DMS114 treated with DMSO at 0.1 percent for 48 hours (cell line): ENCODE measurements around the gene ANKH.
"Not testable (repeated sequence)": the region's sequence is repeated elsewhere in the genome, so short reads cannot be mapped to it uniquely, and the experiment has no call there.

Experiments
- DNase-seq: peaks from one replicate; lab custom pipeline; 2025; ENCODE audit not compliant: unreplicated experiment; lab: John Stamatoyannopoulos, UW

Gene ANKH

DNA sequence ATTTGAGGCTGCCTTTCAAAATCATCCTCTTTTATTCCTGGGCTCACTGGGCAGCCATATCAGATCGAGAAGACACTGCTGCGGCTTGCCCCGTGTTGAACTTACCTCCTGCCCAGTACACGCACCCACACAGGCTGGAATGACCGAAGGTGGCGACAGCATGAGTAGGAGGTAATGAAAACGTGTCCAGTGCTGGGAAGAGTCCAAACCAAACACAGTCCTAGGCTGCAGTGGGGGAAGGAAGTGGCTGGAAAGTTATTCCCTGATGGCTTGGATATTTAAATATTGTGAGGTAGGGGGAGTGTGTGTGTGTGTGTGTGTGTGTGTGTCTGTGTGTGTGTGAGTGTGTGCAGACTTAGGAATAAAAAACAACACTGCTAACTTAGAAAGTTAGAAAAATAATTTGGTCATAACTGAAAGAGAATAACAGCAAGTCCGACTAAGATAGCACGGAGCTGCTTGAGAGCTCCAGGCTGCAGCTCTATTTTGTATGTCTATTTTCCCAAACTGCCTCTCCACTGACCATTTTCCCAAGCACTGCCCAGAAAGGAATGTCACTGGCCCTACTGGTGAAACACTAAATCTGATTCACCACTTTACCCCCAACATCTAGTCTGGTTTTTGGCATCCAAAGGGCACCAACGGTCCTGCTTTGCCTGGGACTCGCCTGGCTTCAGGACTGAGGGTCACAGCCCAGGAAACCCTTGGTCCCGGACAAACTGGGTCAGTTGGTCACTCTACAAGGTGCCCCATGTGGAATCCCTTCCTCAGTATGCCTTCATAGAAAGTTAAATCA, 41.2 kb downstream of the ANKH start:
- DNase-seq = no peak

DNA sequence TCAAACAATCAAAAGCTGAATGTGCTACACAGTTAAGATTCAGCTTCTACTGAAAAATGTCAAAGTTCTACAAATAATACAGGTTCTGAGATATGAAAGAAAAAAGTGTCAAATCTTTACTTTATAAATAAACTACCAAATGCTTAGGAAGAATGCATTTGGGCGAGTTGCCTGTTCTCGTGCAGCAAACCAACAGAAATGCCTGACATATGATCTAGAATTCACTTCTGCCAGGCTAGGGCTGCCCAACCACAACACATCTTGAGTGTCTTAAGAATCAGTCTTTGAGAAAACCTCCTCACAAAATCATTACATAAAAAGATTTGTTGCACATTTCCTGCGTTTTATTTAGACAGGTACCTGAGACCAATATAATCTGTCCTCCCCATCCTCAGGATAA, 42.2 kb downstream of the ANKH start:
- DNase-seq = no peak

DNA sequence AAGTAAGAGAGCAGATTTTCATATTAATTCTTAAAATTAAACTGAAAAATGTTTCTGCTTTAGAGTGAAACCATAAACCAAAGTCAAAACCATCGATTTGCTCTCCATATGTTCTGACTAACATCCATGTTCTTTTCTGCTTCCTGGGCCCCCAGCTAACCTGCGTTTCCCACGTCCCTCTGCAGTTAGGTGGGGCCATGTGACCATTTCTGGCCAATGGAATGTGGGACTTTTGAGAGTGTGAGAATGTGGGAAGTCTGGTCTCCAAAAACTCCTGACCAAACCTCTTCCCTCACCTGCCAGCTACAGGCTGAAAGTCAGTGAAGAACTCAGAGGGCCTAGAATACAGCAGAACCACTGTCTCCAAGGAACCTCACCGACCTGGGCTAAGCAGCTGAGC, 44.9 kb downstream of the ANKH start:
- DNase-seq = no peak

DNA sequence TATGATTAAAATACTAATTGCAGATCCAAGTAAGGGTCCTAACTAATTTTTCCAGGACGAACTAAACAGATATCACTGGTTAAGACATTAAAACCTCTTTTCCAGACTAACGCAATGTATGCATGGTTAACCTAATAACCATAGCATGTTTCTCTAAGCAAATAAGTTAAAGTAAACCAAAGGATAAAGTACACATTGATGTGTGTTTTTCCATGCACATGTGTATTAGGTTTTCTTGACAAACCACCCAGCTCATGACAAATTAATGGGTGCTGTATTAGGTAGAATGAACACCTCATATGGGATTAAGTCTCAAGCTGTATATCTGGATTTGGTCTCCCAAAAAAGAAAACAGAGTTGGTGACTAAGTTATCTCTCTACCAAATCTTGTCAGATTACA, 45.6 kb downstream of the ANKH start:
- no peak for DNase-seq

DNA sequence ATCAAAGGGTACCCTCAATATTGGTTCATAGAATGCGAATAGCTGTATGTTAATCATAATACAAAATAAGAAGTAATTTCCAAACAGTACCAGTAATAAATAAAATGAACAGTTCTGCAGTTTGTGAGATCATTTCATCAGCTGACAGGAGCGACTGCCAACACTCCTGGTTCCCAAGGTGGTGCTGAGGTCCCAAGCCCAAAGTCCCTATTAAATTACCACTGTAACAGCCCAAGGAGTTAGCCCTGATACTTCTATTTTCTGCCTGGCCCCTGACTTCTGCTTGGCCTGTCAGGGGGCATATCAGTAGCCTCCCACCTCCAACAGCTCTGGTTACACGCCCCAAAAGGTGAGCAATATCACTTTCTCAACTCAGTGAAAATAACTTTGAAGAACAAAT, 47.1 kb downstream of the ANKH start:
- DNase-seq = no peak

DNA sequence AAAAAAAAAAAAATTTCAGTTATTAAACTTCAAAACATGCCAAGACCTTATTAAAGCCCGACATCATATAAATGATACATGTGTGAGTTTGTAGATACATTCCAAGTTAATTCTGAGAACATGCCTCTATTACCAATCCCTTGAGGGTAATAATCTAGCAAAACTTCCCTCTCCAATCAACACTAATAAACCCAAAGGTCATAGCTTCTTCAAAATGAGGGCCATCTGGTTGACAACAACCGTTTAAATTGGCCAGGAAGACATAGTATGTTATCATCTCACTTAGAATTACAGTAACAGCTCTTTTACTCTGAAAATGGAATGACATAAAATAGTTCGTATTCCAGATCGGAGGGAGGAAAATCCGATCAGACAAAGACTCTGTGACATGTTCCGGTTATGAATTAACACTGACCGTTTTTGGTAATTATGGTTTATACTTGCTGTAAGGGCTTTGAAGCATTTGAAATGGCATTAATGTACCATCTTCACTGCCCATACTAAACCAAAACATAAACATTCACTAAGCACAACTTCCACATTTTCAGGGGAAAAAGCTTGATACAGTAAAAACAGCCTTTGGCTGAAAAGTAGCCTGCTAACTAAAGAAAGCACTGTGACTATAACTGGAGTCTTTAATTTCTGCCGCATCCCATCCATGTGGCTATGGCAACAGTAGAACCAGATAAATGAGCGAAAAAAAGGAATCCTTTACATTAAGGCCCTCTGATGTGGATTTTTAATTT, 50.3 kb downstream of the ANKH start:
- DNase-seq = no peak

DNA sequence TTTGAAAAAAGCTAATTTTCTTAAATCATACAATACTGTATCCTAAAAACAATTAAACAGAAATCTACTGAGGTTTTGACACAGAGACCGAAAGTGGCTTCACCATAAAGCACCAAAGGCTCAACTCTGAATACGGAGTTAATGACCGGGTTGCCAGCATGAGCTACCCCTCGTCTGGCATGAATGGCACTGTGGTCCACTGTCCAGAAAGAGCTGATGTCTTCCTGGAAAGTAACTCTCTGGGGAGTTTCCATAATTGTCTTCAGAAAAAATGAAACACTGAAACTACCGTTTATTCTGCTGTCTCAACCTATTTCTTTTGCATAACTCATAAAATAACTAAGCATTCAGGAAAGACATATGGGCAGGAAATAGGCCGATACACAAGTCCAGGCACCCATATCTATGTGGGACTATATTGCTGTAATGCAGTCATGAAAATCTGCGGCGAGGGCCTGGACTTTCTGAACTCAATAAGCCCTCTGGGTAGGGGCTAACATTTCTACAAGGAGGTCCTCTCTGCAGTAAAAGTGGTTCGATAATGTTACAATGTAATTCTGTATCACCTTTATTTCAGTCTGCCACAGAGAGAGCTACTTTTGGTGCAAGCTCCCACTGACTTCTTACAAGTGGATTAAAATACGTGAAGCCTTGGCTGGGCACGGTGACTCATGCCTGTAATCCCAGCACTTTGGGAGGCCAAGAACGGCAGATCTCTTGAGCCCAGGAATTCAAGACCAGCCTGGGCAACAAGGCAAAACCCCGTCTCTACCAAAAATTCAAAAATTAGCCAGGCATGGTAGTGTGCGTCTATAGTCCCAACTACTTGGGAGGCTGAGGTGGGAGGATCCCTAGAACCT, 52.4 kb downstream of the ANKH start:
- DNase-seq = no peak

DNA sequence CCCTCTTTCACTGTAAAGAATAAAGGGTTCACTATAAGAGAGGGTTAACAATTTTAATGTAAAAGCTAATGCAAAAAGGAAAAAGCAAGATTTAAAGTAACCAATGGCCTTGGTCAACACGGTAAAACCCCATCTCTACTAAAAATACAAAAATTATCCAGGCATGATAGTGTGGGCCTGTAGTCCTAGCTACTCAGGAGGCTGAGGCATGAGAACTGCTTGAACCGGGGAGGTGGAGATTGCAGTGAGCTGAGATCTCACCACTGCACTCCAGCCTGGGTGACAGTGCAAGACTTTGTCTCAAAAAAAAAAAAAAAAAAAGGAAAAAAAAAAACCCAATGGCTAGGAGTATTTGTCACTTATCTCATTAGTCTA, 53.8 kb downstream of the ANKH start:
- DNase-seq = not testable (repeated sequence)

DNA sequence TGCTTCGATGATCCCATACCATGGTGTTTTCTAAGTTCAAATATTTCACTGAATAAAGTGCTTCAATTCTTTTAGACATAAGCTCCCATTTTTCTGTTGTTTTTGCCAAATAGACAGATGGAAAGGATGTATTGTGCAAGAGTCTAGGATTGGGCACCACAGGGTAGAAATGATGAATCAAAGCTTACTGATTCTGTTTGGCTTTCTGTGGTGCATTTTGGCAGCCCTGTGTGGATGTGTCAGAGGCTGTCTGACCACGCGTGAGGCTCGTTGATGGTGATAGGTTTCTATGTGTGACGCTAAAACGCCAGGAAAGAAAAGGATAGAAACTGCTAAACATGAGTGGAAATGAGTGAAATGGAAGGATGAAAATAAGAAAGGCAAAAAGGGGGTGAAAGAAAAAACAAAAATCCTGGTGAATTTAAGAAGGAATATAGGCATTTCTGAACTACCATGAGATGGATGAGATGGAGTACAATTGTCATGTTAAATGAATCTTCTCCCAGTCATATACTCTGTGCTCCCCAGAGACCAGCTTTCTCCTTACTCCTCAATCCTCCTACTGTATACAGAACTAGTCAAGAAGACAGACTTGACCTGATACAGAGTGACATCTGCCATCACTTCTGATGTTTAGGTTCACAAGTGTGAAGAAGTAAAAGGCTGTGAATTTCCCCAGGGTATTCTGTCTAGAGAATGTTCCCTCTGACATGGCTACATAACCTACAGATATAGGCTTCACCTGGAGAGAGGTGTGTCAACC, 54.4 kb downstream of the ANKH start:
- no peak for DNase-seq

DNA sequence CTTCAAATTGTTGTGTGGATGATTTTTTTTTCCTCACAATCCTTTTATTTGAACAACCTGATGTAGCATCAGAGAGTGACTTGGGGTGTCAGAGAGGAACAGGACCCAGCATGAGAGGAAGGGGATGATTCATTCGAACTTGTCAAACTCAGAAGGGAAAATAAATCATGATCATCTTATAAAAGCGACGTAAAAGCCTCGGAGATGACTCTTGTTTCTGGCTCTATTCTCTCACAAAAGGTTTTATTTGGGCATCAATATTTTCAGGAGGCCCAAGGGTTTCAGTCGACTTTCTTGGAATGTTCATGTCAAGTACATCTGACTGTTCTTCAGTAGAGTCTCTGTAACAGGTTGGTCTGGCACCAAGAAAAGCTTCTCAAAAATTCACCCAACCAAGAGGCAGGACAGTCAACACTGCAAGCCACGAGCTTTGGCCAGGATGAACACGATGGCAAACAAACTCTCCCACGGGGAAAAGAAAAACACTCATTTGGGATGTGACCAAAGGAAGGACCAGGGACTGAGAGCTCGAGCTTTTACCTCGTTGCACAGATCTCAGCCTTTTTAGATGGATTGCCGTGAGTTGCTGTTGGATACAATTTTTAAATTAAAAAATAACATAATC, 55.1 kb downstream of the ANKH start:
- DNase-seq = no peak

DNA sequence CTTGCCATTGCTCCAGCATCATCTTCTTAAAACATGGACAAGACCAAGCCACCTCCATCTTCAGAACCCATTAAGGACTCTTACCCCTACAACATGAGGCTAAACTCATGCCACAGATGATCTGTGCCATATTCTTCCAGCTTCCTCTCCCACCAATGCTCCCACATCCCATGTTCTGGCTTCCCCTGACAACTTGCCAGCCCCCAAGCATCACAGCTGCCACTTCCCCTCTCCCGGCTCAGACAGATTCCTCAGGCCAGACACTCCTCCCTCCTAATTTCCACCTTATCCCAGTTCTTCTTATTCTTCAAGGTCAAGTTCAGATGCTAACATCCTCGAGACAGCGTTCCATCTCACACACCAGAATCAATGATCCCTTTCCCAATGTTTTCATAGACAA, 57.8 kb downstream of the ANKH start:
- DNase-seq = no peak

DNA sequence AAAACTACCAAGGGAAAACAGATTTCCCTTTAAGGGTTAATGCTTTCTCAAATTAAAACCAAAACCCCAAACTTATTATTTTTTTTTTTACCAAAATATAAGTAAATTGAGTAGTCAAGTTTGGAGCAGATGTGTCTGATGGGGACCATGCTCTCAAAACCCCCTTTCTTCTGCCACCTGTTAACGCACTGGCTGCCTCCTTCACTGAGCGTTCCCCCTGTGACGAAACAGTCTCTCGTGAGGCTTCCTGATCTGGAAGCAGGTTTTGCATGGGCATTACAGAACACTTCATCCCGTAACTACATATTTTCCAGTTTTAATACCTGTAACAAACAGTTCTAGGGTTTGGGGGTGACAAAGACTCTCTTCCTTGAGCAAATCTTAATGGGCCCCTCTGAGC, 59.4 kb downstream of the ANKH start:
- no peak for DNase-seq

DNA sequence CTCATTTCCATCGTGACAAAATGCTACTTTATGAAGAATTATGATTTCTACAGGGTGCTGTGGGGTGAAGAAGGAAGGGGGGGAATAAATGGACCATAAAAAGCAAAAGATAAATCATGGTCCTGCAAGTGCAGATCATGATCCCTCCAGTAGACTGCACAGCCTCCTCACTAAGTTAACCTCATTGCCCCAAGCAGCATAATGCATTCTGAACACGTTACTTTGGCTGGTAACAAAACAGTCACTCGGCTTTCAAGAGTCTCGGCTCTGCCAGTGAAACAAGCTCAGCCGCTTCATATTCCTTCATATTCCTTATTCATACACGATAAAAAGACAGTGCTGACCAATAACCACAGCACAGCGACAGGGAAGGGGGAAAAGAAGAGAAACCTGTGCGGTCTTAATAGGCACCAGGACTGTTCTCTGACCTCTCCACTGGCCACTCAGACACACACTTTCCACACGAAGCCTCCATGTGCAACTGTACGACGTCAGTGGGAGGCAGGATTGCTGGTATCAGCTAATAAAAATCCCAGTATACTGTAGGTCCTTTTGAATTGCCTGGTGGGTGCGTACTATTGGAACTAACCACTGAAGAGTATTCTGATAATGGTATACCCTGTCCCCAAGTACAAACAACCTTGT, 60.5 kb downstream of the ANKH start:
- no peak for DNase-seq

DNA sequence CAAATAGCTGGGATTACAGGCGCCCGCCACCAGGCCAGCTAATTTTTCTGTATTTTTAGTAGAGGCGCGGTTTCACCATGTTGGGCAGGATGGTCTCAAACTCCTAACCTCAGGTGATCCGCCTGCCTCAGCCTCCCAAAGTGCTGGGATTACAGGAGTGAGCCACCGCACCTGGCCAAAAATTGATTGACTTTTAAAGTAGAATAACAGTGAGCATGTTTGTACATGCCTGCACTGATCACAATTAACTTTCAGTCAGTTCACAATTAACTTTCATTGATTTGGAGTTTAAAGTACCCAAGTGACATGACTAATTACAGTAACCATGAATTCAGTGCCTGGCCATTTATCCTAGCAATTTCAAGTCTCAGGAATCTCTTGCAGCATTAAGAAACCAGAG, 61.3 kb downstream of the ANKH start:
- no peak for DNase-seq

DNA sequence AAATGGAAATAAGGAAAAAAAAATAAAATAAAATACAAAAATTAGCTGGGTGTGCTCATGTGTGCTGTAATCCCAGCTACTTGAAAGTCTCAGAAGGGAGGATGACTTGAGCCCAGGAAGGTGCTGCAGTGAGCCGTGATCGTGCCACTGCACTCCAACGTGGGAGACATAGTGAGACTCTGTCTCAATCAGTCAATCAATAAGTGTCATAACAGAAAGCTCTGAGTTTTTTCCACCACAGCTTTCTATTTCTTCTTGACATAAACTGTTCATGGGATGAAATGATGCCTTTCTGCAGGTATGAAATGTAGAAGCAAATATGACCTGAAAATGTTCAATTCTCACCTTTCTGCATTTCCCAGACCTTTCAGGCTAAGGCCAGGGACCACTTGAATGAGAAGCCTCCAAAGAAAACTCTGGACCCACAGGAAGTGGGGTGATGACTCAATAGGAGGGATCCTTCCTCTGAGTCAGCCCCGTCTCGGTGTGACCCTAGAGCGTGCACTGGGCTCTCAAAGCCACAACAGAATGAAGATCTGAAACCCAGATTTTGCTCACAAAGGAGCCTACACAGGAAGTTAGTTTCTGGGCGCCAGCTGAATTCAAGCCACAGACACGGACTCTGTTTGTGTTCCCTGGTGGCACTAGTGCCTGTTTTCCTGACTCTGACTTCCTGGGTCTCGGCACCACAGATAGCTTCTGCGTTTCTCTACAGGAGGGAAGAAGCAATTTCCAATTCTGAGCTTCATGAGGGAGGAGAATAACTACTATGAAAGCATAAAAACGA, 62.0 kb downstream of the ANKH start:
- no peak for DNase-seq

DNA sequence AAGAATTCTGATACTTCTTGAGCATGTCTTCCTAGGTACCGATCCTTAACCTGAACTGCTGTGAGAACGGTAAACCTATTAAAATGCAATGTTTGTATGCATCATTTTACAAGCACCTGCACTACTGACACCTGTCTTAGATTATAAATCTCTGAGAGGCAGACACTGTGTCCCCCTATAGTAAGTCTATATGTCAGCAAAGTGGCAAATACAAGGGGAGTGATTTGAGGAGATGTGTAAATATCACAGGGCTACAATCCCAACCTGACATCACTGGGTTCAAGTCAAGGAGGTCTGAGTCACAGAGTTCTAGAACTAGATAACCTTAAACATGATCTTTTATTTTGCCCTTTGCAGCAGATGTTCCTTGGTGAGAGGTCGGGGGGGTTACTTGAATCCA, 64.1 kb downstream of the ANKH start:
- no peak for DNase-seq

DNA sequence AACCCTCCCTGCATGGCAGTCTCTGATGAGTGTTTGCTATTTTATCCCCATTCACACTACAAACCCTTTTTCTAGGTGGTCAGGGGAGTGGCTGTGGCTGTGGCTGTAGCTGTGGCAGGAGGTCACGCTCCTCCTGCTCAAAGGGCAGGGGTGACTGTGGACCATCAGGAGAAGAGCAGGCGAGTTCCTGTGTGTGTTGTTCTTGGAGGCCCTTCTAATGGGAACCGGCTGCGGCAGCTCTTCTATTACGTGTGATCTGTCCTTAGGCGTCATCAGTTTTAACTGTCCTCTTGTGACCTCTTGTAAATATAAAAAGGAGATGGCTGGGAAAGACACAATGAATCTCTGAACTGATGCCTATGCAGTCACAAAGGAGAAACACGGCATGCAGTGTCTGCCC, 65.1 kb downstream of the ANKH start:
- no peak for DNase-seq

DNA sequence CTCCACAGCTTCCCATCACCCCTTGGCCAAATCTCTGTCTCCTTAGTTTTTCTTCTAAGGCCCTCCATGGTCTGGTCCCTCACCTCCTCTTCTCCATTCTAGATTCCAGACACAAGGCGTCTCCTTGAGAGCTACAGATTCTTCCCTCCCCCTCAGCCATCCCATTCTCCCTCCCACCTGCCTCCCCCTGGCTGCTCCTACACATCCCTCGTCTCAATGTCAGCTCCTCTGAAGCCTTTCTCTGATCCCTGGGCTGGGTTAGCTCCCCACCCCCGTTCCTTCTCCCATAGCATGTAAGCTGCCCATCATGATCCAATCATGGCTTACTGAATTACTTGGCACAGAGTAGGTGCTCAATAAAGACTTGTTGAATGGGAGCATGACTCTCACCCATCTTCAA, 69.0 kb downstream of the ANKH start:
- no peak for DNase-seq

DNA sequence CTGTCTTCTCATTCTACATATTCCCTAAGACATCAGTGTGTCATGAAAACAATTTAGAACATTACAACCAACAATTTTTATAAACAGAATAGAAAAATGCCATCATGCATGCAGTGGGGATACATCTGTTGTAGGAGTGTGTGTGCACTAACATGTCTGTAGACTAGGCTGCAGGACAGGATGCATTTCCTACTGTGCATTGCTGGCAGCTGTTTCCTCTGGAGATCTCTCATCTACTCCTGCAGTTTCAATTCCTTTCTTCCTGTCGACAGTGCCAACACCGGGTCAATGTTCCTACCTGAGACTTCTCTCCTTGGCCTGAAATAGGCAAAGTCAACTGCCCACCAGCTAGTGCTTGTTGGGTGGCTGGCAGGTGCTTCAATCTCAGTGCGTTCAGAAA, 69.8 kb downstream of the ANKH start:
- DNase-seq = no peak
